HG02943 (cell line): ENCODE results near the gene ZCCHC2.

ENCODE experiments used
- ATAC-seq: cut with Tn5 transposase; IDR thresholded peaks from one replicate; pipeline ENCODE4 v1.9.1; 2021; ENCODE audit warnings: mild to moderate bottlenecking, low read depth, moderate library complexity; ENCODE audit not compliant: unreplicated experiment

ZCCHC2 gene

DNA sequence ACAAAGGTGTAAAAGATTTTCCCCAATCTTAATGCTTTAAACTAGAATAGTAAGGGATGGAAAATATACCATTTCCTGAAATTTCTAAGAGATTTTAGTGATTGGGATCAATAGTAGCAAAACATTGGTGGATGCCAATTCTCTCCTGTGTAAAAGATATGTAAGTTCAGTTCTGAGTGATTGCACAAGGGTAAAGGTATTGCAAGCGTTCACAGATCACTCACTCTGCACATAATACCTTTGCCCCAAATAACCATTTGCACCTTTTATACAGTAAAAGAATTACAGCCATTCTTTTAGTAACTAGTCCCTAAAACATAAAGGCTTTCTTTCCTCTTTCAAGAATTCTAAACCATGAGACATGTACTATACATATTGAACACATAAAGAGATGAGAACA is 13.0 kb upstream of the ZCCHC2 start:
- no peak for ATAC-seq

DNA sequence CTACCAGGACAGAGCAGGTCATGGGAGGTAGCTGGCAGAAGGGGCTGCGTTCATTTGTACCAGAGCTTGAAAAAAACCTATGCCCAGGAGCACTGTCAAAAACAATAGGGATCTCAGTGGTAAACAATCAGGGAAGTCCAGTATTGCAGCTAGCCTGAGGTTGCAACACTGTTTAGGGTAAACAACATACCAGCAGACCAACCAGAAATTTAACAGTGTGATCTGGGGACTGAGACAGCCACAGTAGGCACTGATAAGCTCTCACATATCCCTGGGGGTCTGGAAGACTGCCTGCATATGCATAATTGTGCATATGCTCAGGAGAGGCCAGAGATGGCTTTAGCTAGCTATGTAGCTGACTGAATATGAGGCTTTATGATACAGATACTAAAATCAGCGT is 12.0 kb upstream of the ZCCHC2 start:
- ATAC-seq: no peak

DNA sequence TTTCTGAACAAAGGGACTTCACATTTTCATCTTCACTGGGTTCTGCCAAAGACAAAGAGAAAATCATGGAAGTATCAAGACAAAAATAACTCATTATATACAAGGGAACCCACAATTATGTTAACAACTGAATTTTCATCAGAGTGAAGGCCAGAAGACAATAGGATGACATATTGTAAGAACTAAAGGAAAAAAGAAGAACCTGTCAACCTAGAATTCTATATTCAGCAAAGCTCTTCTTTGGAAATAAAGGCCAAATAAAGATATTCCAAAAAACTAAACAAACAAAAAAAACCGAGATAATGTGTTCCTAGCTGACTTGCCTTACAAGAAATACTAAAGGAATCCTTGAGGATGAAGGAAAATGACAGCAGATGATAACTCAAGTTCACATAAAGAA is 10.3 kb upstream of the ZCCHC2 start:
- ATAC-seq: no peak

DNA sequence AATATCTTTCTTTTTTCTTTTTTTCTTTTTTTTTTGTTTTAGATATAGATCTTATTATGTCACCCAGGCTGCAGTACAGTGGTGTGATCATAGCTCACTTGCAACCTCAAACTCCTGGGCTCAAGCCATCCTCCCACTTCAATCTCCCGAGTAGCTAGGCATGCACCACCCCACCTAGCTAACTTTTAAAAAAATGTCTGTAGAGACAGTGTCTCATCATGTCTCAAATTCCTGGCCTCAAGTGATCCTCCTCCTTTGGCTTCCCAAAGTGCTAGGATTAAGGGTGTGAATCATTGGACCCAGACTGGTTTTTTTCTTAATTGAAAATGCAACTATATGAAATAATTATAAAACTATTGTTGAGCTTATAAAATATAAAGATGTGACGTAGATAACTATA is 9.8 kb upstream of the ZCCHC2 start:
- ATAC-seq: no peak

GRCh38 chr18:62514570-62514969 is 8.3 kb upstream of the ZCCHC2 start:
- no peak for ATAC-seq

- no peak for ATAC-seq
Measured at GRCh38 chr18:62516242-62516641, 6.6 kb upstream of the ZCCHC2 start.

DNA sequence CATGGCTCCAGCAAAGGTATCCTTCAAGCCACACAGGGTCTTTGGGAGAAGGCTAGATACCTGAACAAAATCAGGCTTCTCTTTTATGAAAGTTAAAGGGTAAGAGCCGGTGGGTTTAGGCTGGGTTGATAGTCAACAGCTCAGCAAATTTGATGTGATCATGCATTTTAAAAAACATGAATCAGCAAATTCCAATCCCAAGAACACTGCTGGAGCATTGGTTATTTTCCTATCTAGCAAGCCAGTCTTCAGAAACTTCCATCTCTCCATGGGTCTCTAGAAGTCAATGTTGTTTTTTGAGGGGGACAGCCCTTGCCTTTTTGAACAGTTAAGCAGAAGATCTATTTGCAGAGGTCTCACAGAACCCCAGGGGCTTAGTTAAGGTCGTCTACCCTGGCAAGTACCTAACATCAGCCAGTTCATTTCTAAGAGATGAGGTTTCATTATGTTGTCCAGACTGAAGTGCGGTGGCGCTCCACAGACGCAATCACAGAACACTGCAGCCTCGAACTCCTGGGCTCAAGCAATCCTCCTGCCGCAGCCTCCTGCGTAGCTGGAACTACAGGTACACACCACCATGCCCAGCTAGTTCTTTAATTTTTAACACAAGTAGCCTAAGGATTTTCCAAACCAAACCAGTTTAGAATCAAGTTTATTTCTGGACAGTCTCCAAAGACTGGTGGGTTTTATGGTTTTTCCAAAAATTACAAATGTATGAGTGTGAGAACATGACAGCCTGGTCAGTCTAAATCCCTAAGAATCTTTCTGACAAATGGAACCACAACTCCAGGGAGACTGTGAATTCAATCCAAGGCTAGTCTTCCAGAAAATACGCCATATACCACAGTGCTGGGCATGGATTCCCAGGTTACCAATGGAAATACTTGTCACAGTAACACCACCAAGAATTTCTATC is 4.1 kb upstream of the ZCCHC2 start:
- ATAC-seq: no peak

GRCh38 chr18:62519684-62520083 is 3.1 kb upstream of the ZCCHC2 start:
- no peak for ATAC-seq

GRCh38 chr18:62521082-62521481 is 1.7 kb upstream of the ZCCHC2 start:
- no peak for ATAC-seq

DNA sequence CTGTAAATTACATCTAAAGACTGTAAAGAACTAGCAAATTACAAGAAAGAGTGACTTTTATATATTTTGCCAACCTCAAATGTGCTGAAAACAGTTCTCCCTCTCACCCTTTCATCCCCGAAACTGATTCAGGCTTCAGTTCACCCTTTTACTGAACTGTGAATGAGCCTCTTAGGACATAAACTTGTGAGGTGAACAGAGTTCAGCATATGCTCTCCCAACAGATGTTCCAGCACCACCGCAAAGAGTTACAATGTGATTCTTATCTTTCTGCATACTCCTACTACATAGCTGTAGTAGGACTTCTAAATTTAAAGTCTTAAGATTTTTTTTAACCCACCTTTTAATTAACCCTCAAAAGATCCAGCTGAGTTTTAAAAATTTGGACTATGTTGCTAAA is 1.2 kb upstream of the ZCCHC2 start:
- ATAC-seq: no peak

GRCh38 chr18:62522178-62522503 is 684 bp upstream of the ZCCHC2 start:
- ATAC-seq: peak; percentile 5

GRCh38 chr18:62523255-62523588 is 397 bp downstream of the ZCCHC2 start:
- ATAC-seq: no peak

DNA sequence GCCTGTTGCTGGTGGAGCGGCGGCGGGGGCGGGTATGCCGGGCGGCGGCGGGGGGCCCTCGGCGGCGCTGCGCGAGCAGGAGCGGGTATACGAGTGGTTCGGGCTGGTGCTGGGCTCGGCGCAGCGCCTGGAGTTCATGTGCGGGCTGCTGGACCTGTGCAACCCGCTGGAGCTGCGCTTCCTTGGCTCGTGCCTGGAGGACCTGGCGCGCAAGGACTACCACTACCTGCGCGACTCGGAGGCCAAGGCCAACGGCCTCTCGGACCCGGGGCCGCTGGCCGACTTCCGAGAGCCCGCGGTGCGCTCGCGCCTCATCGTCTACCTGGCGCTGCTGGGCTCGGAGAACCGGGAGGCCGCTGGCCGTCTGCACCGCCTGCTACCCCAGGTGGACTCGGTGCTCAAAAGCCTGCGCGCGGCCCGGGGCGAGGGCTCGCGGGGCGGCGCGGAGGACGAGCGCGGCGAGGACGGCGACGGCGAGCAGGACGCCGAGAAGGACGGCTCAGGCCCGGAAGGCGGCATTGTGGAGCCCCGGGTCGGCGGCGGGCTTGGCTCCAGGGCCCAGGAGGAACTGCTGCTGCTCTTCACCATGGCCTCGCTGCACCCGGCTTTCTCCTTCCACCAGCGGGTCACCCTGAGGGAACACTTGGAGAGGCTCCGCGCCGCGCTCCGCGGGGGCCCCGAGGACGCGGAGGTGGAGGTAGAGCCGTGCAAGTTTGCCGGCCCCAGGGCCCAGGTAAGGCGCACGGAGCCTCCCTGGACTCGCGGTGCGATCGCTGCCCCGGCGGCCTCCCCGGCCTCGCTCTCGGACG is 1.0 kb downstream of the ZCCHC2 start:
- no peak for ATAC-seq

- ATAC-seq: no peak
Measured at GRCh38 chr18:62524440-62525200, 1.8 kb downstream of the ZCCHC2 start.

DNA sequence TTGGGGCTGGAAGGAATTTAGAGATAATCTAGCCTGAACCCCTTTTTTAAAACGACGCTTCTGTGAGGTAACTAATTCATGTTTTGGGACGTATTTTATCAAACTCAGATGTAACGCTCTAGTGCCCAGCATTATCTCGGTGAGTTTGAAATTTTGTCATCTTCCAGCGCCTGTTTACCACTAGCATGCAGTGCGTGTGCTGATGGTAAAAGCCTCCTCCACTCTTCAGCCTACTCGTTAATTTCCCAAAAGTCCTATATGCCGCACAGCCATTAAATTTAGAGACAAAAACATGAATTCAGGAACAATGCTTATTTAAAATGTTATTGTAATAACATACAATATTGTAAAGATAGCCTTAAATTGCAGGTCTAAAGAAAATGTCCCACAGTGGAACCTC is 2.8 kb downstream of the ZCCHC2 start:
- no peak for ATAC-seq

GRCh38 chr18:62526098-62527025 is 3.5 kb downstream of the ZCCHC2 start:
- peak; percentile 10 for ATAC-seq

DNA sequence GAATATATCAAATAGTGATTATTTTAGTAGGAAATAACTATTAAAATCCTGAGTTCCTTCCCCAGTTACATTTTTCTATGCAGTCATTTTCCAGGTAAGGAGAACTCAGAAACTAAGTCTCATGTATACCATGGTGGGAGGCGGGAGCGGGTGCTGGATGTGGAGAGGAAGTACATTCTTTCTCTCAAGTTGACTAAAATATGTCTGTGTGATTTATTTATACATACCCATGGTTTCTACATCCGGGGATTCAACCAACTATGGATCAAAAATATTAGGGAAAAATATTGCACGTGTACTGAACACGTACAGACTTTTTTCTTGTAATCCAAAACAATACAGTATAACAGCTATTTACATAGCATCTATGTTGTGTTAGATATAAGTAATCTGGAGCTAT is 6.8 kb downstream of the ZCCHC2 start:
- ATAC-seq: no peak

- ATAC-seq: no peak
Measured at GRCh38 chr18:62531078-62531477, 8.3 kb downstream of the ZCCHC2 start.

- no peak for ATAC-seq
Measured at GRCh38 chr18:62531931-62532330, 9.1 kb downstream of the ZCCHC2 start.

GRCh38 chr18:62536005-62536404 is 13.2 kb downstream of the ZCCHC2 start:
- no peak for ATAC-seq
